GM10248 (cell line): Measurements from ENCODE around the gene NIPAL1.

Experiments used
- CTCF ChIA-PET: fragments of 300-600 bp; sonication (Branson Sonifier 250); formaldehyde crosslinking; extraction: SDS; loops from one replicate; lab custom pipeline; 2021; ENCODE audit warnings: antibody characterized with exemption; lab: Yijun Ruan, JAX
- POLR2A ChIA-PET: fragments of 350-650 bp; sonication (Branson Sonifier 250); formaldehyde crosslinking; extraction: SDS; loops from one replicate; lab custom pipeline; 2020; ENCODE audit warnings: antibody characterized with exemption; lab: Yijun Ruan, JAX
- DNase-seq: peaks from one replicate; pipeline ENCODE4 v3.0.0; 2012; ENCODE audit errors: extremely low spot score
- CTCF ChIP-seq: IDR thresholded peaks from 2 replicates; pipeline ENCODE4 v1.5.1; 2012; ENCODE audit warnings: mild to moderate bottlenecking, low read depth; ENCODE audit errors: extremely low read depth, missing control alignments, control extremely low read depth

Gene NIPAL1

GRCh38 chr4:48046059-48046458 is 29.5 kb downstream of the NIPAL1 start:
- CTCF ChIA-PET, result interaction anchor here (1.6 to 11.8 kb wide), 7 partner anchors 10 to 43 kb away, joined by 3 to 172 read pairs (median 7); no protein-coding TSS in a partner anchor
- no peak for DNase-seq
- TF ChIP-seq CTCF, result no peak
- POLR2A ChIA-PET, result no interaction called here

GRCh38 chr4:48047421-48047844 is 30.9 kb downstream of the NIPAL1 start:
- ChIA-PET POLR2A (interaction anchor here (1.2 kb wide), 2 partner anchors 12 to 294 kb away, joined by 3 to 4 read pairs; partner anchors contain the start of gene SLAIN2), CTCF (interaction anchor here (1.1 to 11.8 kb wide), 10 partner anchors 11 to 45 kb away, joined by 3 to 172 read pairs (median 7); partner anchors contain the start of genes CNGA1 and NIPAL1)
- peak; percentile 67 for DNase-seq
- no peak for TF ChIP-seq CTCF

GRCh38 chr4:48047896-48048295 is 31.3 kb downstream of the NIPAL1 start:
- ChIA-PET POLR2A (interaction anchor here (1.2 kb wide), 2 partner anchors 12 to 293 kb away, joined by 3 to 4 read pairs; partner anchors contain the start of gene SLAIN2), CTCF (interaction anchor here (0.8 to 11.8 kb wide), 11 partner anchors 11 to 45 kb away, joined by 3 to 172 read pairs (median 6); partner anchors contain the start of genes CNGA1 and NIPAL1)
- no peak for DNase-seq
- no peak for TF ChIP-seq CTCF

DNA sequence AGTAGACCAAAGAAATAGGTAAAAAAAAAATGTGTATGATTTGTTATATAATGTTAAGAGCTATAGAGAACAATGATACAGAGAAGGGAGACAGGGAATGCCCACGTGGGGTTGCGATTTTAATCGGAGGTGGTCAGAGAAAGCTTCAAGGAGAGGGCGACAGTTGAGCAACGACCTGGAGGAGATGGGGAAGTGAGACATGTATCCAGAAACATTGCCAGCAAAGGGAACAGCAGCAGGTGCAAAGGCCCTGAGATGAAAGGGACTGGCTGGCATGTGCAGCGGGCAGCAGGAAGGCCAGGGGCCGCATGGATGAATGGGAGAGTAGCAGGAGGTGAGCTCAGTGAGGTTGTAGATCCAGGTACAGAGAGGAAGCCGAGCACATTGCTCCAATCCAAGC is 32.9 kb downstream of the NIPAL1 start:
- no peak for TF ChIP-seq CTCF

GRCh38 chr4:48051078-48051477 is 34.5 kb downstream of the NIPAL1 start:
- DNase-seq, result no peak
- CTCF ChIA-PET, result interaction anchor here (0.7 to 11.8 kb wide), 9 partner anchors 15 to 49 kb away, joined by 3 to 172 read pairs (median 4); no protein-coding TSS in a partner anchor
- POLR2A ChIA-PET, result no interaction called here
- no peak for TF ChIP-seq CTCF

More for the DNA sequence above, 32.9 kb downstream of the NIPAL1 start:
- ChIA-PET POLR2A (no interaction called here), CTCF (interaction anchor here (0.8 to 11.8 kb wide), 6 partner anchors 12 to 46 kb away, joined by 3 to 172 read pairs (median 4); no protein-coding TSS in a partner anchor)
- DNase-seq, result no peak

DNA sequence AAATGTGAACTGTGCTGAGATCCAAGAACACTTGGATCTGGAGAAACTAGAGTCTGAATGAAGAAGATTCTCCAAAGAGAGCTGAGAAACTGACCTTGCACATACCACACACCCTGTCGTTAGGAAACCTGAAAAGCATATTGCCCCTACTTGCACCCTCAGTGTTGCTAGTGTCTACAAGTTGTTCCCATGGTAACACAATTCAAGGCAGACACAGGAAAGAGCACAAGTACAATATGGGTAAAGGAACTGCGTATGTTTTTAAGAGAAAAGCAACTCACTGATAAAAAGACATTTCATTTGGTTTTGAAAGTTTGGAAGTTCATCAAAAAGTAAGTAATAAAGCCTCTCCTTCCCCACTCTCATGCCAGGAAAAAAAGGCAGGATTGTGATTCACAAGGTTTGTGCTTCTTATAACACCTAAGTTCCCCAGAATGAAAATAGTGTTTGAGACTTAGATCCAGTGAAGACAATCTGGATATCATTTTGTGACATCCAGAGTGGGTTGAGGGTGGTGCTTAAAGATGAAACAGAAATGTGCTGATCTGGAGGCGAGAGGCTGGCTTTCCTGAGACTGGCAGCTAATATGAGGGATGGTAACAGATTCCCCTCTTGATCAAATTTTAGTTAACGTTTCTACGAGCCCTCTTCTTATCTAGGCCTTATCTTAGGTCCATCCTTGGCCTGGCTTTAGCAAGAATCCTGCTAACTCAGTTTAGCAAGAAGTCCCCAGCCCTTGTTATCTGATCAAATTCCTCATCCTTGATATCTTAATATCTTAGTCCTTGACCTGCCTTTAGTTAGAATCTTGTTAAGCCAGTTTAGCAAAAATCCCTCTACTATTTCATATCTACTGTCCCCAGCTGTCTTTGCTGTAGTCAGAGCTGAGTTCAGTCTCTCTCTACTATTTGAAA is 42.3 kb downstream of the NIPAL1 start:
- TF ChIP-seq CTCF, result no peak
- CTCF ChIA-PET, result interaction anchor here (1.0 to 1.6 kb wide), 3 partner anchors 11 to 25 kb away, joined by 3 to 4 read pairs (median 3); no protein-coding TSS in a partner anchor
- DNase-seq, result no peak
- POLR2A ChIA-PET, result no interaction called here
